ENCODE data around the gene SVOP.

- no peak for TF ChIP-seq CTCF (conservative IDR thresholded peaks at IDR 0.05; ENCODE audit: low read length)
- no peak for TF ChIP-seq EZH2phosphoT487 (IDR thresholded peaks at IDR 0.05; ENCODE audit: borderline replicate concordance, low read depth, low read length)
Observed at GRCh38 chr12:109047081-109047805, 26.4 kb upstream of the SVOP start.

All from OCI-LY7 (cell line).